Posterior vena cava (tissue), 2 donors: ENCODE results near the gene CTSH. TPM values are rescaled to one million over a fixed set of nuclear protein-coding genes. Genes with fewer than 3 reads are reported as not detected.

Experiments
- DNase-seq: peaks from one replicate; pipeline ENCODE4 v3.0.0-alpha.2; 2020; ENCODE audit warnings: low spot score
- intact Hi-C, 2 donors: fragments of 100-400 bp; cut with DNase I; formaldehyde crosslinking; loops; one replicate each; pipeline versions ENCODE4 v1.14.1 to v1.14.2; 2022 to 2023
- total RNA-seq, 2 donors: library from RNA; stranded (reverse); fragmentation: NEBNext Ultra II Directional; extraction: Animal tissue kit (Norgen Biotek cat#: 25700); gene quantifications; one replicate each; pipeline ENCODE4 v1.2.1, GENCODE V29; 2021
- donor health status: DM: yes; HTN: yes; CAD: no.
- donor health status: DM: yes; HTN: yes; CAD: no.

Gene CTSH
- total RNA-seq, 2 donors from 2014 or later: 40.0 to 129 TPM

DNA sequence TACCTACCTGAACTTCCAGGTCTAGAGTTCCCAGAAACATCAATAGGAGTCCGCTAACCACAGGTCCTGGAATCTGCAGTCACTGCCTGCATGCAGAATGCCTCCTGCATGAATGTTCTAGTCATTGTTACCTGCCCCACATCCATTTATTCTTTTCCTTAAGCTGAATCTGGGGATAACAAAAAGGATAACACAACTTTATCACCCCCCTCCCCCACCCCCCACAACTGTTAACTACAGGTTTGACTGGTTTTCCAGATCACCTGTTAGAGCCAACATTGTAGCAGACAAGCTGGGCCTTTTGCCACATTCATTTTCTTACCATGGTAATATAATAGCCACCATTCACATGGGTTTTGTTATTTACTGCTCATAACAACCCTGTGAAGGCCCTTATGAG is 4.6 kb upstream of the CTSH start:
- DNase-seq: no peak
- intact Hi-C loops: no loop called here

GRCh38 chr15:78947506-78947905 is 2.7 kb upstream of the CTSH start:
- intact Hi-C loops: no loop called here
- no peak for DNase-seq

DNA sequence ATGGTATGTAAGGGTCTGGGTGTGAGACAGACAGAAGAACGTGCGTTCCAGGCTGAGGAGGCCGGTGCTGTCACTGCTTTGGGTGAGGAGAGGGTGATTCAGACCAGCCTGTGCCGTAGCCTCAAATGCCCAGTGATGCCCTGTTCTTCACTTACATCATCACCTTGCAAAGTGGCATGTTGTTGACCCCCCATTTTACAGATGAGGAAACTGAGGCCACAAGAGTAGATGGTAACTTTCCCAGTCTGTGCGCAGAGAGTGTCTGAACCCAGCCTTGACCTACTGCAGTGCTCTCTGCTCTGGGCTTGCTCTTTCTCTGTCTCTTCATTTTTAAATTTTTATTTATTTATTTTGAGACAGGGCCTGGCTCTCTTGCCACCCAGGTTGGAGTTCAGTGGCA is 1.6 kb upstream of the CTSH start:
- intact Hi-C loops: no loop called here

DNA sequence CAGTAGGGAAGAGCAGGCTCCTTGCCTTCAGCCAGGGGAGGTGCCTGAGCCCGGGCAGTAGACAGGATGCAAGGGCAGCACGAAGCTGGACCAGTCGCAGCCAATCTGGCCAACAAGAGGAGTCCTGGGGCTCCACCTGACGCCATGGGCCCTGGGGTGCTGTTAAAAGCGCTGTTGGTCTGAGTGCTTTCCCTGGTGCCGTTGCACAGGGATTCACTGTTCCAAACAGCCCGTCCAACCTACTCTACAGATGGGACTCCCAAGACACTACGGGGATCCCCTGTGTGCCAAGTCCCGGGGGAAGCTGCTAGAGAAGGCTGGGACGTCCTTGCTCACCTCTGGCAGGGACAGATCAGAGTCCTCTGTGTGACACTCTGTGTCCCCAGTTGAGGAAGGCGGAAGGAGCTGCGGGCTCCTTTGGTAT is 632 bp downstream of the CTSH start:
- DNase-seq: no peak
- intact Hi-C loops: loop anchor here in 1 of 2 donors (5.0 kb wide), 1 partner anchor 1903 kb away; no protein-coding TSS in a partner anchor

More for the DNA sequence above, 1.6 kb upstream of the CTSH start:
- no peak for DNase-seq

- intact Hi-C loops: loop anchor here in 1 of 2 donors (5.0 kb wide), 1 partner anchor 1904 kb away; no protein-coding TSS in a partner anchor
- no peak for DNase-seq
Measured at GRCh38 chr15:78943692-78944091, 1.2 kb downstream of the CTSH start.

GRCh38 chr15:78942741-78943140 is 2.1 kb downstream of the CTSH start:
- intact Hi-C loops: loop anchor here in 1 of 2 donors (5.0 kb wide), 1 partner anchor 1905 kb away; no protein-coding TSS in a partner anchor

DNA sequence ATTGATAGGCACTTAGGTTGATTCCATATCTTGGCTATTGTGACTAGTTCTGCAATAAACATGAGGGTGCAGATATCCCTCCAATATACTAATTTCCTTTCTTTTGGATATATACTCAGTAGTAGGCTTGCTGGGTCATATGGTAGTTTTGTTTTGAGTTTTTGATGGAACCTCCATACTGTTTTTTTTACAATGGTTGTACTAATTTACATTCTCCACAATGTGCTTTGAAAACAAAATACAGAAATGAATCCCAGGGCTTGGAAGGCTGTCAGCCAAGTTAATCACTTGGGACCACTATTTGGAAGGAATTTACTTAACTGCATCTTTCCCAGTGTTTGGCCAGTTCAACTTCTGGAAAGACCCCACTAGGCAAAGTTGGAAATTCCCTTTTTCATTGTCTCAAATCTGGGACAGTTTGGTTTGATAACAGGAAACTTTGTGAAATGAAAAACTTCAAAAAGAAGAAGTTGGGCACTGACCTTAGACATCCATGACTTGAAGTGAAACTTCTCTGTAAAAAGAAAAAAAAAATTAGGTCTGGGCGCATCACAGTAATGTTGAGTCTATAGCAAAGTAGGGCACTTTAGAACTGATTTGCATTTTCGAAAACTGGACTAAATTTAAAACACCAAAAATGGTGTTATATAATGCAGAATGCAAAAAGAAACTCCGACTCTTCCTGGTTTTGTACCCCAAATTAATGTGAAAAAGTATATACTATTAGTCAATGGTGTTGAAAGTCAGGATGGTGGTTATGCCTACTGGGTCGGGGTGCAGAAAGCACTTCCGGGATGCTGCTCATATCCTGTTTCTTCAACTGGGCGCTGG is 6.0 kb downstream of the CTSH start:
- intact Hi-C loops: no loop called here
- DNase-seq: no peak

More at GRCh38 chr15:78942741-78943140, 2.1 kb downstream of the CTSH start:
- DNase-seq: no peak

DNA sequence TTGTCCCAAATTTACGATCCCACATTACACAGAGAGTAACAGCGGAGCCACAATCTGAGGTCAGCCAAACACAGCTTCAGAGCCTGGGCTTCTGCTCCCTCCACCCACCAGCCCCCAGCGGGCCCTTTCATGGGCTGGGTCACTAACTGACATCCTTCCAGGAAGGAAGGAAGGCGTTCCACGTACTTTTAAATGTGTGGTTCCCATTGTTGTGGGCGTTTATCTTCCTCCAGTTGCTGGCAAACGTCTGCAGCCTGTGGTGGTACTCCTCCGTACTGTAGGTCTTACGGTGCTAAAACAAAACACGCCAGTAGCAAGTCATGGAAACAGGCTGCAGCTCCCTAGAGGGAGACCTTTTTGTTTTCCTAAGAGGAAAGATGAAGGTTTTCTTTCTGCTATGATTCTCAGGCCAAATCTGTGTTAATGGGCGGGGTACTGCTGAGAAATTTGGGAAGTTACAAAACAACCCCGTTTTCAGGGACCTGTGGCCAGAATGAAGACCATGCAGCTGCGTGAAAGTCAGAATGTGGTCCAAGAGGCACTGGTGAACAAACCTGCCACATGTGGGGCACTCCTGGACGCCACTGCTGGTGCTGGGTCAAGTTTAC is 7.6 kb downstream of the CTSH start:
- intact Hi-C loops: no loop called here
- no peak for DNase-seq

DNA sequence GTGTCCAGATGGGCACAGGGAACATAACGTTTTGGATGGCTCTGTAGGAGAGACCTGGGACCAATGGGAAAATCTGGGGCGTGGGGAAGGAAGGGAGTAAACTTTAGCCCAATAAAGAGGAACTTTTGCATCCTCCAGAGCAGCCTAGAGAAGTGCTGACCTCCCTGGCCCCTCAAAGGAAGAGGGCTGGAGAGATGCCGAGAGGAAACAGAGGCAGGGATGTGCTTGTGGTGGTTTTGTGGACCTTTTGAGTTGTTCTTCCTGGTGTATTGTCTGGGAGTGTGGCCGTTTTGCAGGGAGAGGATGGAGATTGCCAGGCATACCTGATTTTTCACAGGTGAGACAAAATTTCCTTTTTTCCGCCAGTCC is 10.2 kb downstream of the CTSH start:
- intact Hi-C loops: loop anchor here in 1 of 2 donors (5.0 kb wide), 1 partner anchor 493 kb away; no protein-coding TSS in a partner anchor
- peak; percentile 38 for DNase-seq

GRCh38 chr15:78933823-78934654 is 10.8 kb downstream of the CTSH start:
- DNase-seq: peak; percentile 78
- intact Hi-C loops: loop anchor here in 1 of 2 donors (5.0 kb wide), 1 partner anchor 493 kb away; no protein-coding TSS in a partner anchor

GRCh38 chr15:78933187-78933822 is 11.5 kb downstream of the CTSH start:
- intact Hi-C loops: loop anchor here in 1 of 2 donors (5.0 kb wide), 1 partner anchor 494 kb away; no protein-coding TSS in a partner anchor
- DNase-seq: no peak

DNA sequence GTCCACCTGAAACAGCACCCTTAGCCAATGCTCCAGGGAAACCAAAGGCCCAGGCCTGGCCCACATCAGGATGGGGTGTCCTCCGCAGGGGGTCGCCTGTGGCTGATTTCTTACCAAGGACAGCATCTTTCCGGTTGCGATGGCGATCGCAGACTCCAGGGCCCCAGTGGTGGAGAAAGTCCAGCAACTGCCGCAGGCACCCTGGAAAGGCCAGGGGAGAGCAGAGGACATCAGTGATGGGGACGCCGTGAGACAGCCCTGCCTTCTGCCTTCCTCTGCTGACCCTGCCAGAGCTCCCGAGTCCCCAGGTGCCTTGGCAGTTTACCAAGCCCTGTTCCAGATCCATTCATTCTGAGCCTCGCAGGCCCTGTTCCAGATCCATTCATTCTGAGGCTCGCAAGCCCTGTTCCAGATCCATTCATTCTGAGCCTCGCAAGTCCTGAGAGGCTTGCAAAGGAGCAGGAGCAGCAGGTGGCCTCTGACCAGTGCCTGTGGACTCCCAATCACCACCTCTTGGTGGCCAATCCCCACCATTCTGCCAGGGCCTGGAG is 12.5 kb downstream of the CTSH start:
- DNase-seq: no peak
- intact Hi-C loops: loop anchor here in 1 of 2 donors (5.0 kb wide), 1 partner anchor 495 kb away; no protein-coding TSS in a partner anchor

DNA sequence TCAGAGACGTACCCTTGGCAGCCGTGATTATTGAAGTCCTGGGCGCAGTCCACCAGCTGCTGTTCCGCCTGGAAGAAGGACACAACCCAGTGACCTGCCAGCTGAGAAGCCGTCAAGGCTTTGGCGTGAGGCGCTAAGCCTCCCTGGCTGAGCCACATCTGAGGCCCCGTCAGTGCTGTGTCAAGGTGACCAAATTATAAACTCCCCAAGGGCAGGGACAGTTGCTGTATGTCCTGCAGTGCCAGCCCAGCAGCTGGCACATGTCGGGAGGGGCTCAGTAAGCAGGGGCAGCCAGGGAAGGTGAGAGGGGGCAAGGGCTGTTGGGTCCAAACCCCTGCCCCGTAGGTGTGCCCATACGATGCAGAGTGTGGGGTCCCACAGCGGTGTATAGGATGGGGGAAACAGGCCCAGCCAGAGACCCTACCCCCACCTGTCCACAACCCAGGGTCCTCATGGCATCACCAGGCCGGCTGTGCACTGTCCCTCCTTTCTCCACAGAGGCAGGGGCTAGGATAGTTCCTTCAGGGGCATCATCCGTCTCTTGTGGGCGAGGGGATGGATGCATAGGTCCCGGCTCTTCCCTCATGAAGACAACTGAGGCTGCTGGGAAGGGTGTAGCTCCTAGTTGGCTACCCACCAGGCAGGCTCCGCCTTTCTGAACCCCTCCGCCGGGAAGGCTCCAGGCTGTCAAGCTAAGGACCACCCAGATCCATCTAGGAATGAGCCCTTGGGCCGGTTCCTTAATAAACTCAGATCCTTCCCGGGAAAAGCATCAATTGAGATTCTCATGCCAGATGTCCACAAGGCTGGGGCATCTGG is 13.2 kb downstream of the CTSH start:
- no peak for DNase-seq
- intact Hi-C loops: loop anchor here in 1 of 2 donors (5.0 kb wide), 1 partner anchor 496 kb away; no protein-coding TSS in a partner anchor

DNA sequence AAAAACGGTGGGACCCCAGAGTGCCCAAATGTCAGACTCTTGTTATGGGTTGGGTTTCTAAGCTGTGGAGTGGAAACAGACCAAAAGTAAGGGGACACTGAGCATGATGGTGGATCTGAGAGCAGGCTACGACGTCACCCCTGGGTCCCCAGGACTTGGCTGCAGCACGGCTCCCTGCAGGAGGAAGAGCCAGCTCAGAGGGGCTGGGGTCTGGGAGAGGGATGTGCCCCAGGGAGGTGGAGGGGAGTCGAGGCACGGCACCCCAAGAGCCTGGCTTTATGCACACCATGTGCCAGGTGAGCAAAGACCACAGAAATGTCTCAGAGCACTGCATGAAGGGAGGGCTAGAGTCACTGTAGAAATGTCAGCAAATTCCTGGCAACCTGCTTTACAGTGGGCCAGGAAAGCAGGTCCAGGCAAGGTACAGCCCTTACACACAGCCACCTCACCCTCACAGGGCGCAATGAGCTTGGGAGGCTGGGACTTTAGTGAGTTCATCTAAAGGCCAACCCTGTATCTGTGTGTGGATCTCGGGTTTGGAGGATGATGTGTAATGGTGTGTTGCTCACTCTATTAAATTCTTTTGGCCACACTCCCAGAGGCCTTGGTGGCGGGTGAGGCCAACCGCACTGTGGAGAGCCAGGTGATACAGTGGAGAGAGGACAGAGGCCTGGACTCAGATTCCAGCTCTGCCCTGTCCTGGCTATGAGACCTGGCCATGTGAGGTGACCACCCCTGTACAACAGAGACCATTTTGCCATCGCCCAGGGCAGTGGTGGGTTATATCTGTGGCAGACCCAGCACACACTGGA is 14.1 kb downstream of the CTSH start:
- intact Hi-C loops: loop anchor here in 1 of 2 donors (5.0 kb wide), 1 partner anchor 497 kb away; no protein-coding TSS in a partner anchor
- no peak for DNase-seq

DNA sequence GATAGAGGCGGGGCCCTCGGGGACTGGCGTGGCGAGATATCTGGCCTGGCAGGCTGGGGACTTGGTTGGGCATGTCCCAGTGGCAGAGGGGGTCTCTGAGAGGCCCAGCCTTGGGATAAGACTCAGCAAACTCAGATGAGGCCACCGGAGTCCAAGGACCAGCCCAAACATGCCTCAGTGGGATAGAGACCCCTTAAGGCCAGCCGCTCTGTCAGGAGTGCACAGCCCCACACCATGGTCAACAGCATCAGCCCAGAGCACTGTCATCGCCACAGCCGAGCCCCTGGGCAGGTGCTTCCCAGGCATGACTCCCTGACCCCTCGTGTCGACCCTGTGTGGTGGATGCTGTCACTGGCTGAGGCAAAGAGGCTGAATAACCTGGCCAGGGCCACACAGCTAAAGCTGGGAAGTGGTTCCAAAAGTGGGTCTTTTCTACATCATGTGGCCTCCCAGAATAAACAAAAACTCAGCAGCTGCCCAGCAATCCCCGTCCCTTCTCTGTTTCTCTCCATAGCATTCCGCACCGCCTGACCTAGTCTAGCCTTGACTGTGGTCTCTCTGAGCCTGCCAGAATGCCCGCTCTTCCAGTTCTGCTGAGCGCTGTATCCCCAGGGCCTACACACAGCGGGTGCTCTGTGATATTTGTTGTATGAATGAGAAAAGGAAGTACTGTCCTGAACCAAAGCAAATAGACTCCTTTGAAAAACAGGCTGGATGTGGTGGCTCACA is 15.1 kb downstream of the CTSH start:
- no peak for DNase-seq
- intact Hi-C loops: loop anchor here in 1 of 2 donors (5.0 kb wide), 1 partner anchor 498 kb away; no protein-coding TSS in a partner anchor

DNA sequence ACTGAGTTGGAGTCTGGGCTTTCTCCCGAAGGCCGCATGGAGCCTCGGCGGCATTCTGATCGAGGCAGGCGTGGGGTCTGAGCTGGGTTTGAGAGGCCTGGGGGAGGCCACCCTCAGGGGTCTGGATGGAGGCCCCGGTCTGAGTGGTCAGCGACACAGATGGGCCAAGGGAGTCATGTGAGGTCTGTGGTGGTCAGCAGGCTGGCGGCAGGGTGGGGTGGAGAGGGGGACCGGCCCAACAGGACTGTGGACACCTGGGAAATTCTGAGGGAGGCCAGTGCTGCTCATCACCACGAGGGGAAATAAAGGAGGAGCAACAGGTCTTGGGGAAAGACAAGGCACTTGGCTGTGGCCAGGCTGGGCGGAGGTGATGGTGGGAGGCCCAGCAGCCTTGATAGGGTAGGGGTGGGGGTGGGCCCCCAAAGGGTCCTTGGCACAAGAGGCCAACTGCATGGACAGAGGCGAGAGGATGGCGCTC is 16.2 kb downstream of the CTSH start:
- intact Hi-C loops: no loop called here
- DNase-seq: no peak
